GM12892 (cell line): Measurements from ENCODE around the gene ZNHIT6.

Experiments
- POLR2A ChIP-seq: IDR thresholded peaks from 2 replicates; pipeline ENCODE4 v1.6.1; 2011; ENCODE audit warnings: low read depth, low read length, control low read depth
- POLR2AphosphoS5 ChIP-seq: IDR thresholded peaks from 2 replicates; pipeline ENCODE4 v1.6.1; 2011; ENCODE audit warnings: low read depth, low read length, control low read depth
- TAF1 ChIP-seq: IDR thresholded peaks from 2 replicates; pipeline ENCODE4 v1.6.1; 2011; ENCODE audit warnings: low read depth, mild to moderate bottlenecking, control low read depth, low read length, borderline replicate concordance

DNA sequence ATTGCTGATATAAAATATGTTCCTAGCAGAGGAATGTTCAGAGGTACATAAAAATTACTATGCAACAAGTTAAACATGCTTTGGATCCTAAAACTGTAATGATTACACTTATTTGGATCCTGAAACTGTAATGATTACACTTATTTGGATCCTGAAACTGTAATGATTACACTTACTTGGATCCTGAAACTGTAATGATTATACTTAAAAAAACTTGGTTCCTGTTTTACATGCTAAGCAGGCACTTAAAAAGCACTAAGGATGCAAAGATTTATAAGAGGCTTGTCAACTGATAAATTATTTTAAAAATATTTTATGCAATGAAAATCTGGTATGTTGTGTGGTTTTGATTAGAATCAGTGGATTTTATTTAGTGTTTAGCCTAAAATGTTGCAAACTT, 47.7 kb downstream of the ZNHIT6 start:
- no peak for TF ChIP-seq TAF1
- no peak for TF ChIP-seq POLR2AphosphoS5
- TF ChIP-seq POLR2A: no peak
